HG02943 (cell line): ENCODE measurements around the gene LSP1.
"Not testable (repeated sequence)": the region's sequence is repeated elsewhere in the genome, so short reads cannot be mapped to it uniquely, and the experiment has no call there.

ENCODE experiments used
- ATAC-seq: cut with Tn5 transposase; IDR thresholded peaks from one replicate; pipeline ENCODE4 v1.9.1; 2021; ENCODE audit warnings: mild to moderate bottlenecking, low read depth, moderate library complexity; ENCODE audit not compliant: unreplicated experiment

LSP1 gene

DNA sequence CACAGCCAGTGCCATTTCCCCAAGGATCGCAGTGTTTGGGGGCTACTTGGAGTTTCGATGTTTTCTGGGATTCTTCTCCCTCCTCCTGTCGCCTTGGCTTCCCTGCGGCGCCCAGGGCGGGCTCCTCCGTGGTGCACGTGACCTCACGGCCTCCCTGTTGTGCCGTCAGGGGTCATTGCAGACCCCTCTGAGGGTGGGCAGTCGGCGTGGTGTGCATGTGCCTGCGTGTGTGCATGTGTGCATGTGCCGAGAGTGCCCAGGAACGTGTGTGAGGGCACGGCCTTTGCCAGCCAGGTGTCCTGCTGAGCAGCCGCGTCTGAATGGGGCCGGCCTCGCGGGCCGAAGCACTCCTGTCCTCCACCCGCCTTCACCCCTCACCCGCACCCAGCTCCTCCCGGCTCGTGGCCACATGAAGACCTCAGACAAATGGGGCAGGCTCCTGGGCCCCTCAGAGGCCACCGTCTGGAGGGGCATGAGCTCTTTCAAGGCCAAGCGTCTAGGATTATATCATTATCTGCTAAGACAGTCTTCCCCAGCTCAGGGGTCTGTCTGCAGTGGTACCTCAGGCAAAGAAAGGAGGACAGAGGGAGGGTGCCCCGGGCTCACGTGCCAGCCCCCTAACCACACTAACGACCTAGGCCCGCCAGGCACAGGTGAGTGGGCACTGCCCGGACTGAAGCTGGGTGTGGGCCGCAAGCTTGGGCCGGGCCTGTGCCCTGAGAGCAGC, 84.9 kb downstream of the LSP1 start:
- no peak for ATAC-seq

DNA sequence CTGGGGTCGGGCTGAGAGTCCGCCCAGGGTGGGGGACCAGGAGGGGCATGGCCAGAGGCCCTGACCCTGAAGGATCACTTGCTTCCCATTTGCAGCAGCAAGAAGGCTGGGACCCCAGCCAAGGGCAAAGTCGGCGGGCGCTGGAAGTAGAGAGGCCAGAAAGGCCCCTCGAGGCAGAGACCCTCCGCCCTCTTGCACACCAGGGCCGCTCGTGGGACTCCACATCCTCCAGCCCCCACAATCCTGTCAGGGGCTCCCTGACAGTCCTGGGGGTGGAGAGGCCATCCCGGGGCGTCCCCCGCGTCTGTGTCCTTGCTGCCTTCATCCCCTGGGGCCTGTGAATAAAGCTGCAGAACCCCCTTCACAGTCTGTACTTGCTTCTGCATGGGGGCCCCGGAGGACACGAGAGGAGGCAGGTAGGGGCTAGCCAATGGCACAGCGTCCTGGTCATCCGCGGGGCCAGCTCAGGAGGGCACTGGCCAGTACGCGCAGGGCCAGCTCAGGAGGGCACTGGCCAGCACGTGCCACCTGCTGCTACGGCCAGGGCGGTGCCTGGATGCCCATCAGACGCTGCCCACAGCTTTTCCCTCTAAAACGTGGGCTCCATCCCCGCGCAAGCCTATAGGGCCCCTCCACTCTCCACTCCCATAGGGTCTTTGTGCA, 85.6 kb downstream of the LSP1 start:
- no peak for ATAC-seq

DNA sequence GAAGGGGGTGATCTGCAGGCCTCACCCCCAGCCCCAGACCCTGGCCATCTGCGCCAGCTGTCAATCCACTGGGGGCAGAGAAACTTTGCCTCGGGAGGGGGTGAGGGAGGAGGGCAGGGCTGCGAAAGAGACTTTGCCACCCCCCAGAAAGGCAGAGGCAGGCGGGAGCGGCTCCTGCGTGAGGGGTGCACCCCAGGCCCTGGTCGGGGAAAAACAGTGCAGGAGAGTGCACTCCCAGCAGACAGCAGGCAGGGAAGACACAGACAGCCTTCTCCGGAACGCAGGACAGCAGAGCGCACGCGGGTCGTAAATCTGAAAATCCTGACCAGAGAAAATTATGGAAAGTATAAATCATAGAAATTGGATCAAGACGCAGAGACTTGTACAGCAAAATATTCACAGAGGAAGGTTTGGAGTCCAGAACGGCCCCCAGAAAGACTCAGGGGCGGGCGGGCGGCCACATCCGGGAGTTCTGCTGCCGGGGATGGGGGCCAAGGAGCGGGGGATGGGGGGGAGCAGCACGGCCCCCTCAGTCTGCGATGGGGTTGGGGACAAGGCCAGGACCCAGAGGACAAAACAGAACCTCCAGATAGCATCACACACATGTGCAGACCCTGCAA, 86.2 kb downstream of the LSP1 start:
- no peak for ATAC-seq

DNA sequence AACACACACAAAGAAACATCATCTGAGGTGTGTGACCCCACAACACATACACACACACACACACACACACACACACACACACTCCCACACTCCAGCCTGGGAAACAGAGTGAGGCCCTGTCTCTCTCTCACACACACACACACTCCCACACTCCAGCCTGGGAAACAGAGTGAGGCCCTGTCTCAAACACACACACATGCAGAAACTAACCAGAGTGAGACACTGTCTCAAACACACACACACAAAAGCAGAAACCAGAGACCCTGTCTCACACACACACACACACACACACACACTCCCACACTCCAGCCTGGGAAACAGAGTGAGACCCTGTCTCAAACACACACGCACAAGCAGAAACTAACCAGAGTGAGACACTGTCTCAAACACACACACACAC, 86.9 kb downstream of the LSP1 start:
- not testable (repeated sequence) for ATAC-seq
